Smooth muscle cell (in vitro differentiated cells): ENCODE measurements around the gene OSGEP. TPM values are rescaled to one million over a fixed set of nuclear protein-coding genes. Genes with fewer than 3 reads are reported as not detected.
A peak's percentile ranks its signal among the peaks of the same experiment; 100 is the strongest.

ENCODE experiments used
- DNase-seq: peaks from one replicate; lab custom pipeline; 2025; ENCODE audit not compliant: unreplicated experiment; lab: John Stamatoyannopoulos, UW
- H2AFZ ChIP-seq: fragments of 200-600 bp; sonication (generic); 2 replicates; pipeline ENCODE4 v1.6.0; 2016; ENCODE audit warnings: antibody characterized with exemption, low read depth, mild to moderate bottlenecking
- H3F3A ChIP-seq: fragments of 200-600 bp; sonication (generic); 2 replicates; pipeline ENCODE4 v1.6.0; 2017; ENCODE audit warnings: antibody characterized with exemption, low read depth
- H3K27ac ChIP-seq: fragments of 200-600 bp; sonication (generic); 2 replicates; pipeline ENCODE4 v1.5.1; 2016; ENCODE audit warnings: low read depth, mild to moderate bottlenecking
- H3K27me3 ChIP-seq: fragments of 200-600 bp; sonication (generic); 2 replicates; pipeline ENCODE4 v1.6.1; 2016; ENCODE audit warnings: low read depth, mild to moderate bottlenecking
- H3K36me3 ChIP-seq: fragments of 200-600 bp; sonication (generic); 2 replicates; pipeline ENCODE4 v1.5.1; 2016; ENCODE audit warnings: low read depth
- H3K4me1 ChIP-seq: fragments of 200-600 bp; sonication (generic); 2 replicates; pipeline ENCODE4 v1.5.1; 2016; ENCODE audit warnings: low read depth
- H3K4me2 ChIP-seq: fragments of 200-600 bp; sonication (generic); 2 replicates; pipeline ENCODE4 v1.6.0; 2016; ENCODE audit warnings: mild to moderate bottlenecking
- H3K4me3 ChIP-seq: fragments of 200-600 bp; sonication (generic); 2 replicates; pipeline ENCODE4 v1.5.1; 2016; ENCODE audit warnings: mild to moderate bottlenecking
- H3K79me2 ChIP-seq: fragments of 200-600 bp; sonication (generic); 2 replicates; pipeline ENCODE4 v1.6.0; 2016; ENCODE audit warnings: low read depth, mild to moderate bottlenecking
- H3K9ac ChIP-seq: fragments of 200-600 bp; sonication (generic); 2 replicates; pipeline ENCODE4 v1.6.0; 2016; ENCODE audit warnings: low read depth
- H3K9me3 ChIP-seq: fragments of 200-600 bp; sonication (generic); replicated peaks from 2 replicates; pipeline ENCODE4 v1.5.1; 2016; ENCODE audit warnings: low read depth
- H4K20me1 ChIP-seq: fragments of 200-600 bp; sonication (generic); 2 replicates; pipeline ENCODE4 v1.6.0; 2016; ENCODE audit warnings: low read depth
- WGBS: methylation state at CpG from one replicate; pipeline ENCODE4 v1.1.7; 2016; ENCODE audit warnings: low lambda C conversion rate; 5-methylcytosine and 5-hydroxymethylcytosine counted together
- polyA plus RNA-seq: library from polyadenylated mRNA; unstranded; fragments of >200 nt; fragmentation: Nextera tagmentation; extraction: Ambion mirVana; gene quantifications from 2 replicates; pipeline ENCODE4 v1.2.1, GENCODE V29; 2016
- total RNA-seq: library from RNA; depleted of rRNA; stranded (reverse); fragments of >200 nt; gene quantifications from 2 replicates; pipeline ENCODE4 v1.2.3, GENCODE V29; 2014
- TF ChIP-seq, protein P1 (sequence below): fragments of 200-600 bp; sonication (generic); IDR thresholded peaks from 2 replicates; pipeline ENCODE4 v1.5.1; 2017; ENCODE audit warnings: borderline replicate concordance, mild to moderate bottlenecking, antibody characterized with exemption; ENCODE audit not compliant: insufficient read depth, poor library complexity, severe bottlenecking

Gene OSGEP
- total and polyA plus RNA-seq, 2 experiments from 2014 or later, result 21.7 to 33.3 TPM

DNA sequence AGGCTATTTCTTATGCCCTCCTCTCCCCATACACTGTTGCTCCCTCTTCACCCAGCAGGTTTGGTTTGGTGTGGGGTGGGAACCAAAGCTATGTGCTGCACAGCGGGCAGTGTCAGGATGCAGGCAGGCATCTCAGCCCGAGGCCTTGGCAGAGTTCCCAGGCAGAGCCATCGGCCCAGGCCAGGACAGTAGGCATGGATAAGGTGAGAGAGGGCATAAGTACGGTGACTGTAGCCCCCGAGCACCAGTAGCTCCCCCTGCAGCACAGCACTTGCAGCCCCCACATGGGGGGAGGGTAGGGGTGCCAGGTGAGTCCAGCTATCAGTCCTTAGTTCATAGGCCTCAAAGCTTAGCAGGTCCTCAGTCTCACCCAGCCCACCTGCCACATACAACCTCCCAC, 25.8 kb downstream of the OSGEP start:
- H3K36me3 ChIP-seq, result no peaks in the 10 kb centered on the region
- no peaks in the 10 kb centered on the region for H3K9me3 ChIP-seq
- H3F3A ChIP-seq, result peaks cover 4% of the 10 kb centered on the region
- no peak overlapping the region for H3K27ac ChIP-seq
- H3K4me2 ChIP-seq, result no peak overlapping the region
- no peak overlapping the region for H3K9ac ChIP-seq
- H3K4me3 ChIP-seq, result no peak overlapping the region
- H3K4me1 ChIP-seq, result peaks cover 4% of the 10 kb centered on the region
- H2AFZ ChIP-seq, result no peak overlapping the region
- H3K27me3 ChIP-seq, result no peaks in the 10 kb centered on the region
- no peaks in the 10 kb centered on the region for H3K79me2 ChIP-seq
- no peaks in the 10 kb centered on the region for H4K20me1 ChIP-seq
- no peak for DNase-seq
- WGBS, result 79% methylated on average over 5 of the region's 5 CpGs
- TF ChIP-seq, protein P1, sequence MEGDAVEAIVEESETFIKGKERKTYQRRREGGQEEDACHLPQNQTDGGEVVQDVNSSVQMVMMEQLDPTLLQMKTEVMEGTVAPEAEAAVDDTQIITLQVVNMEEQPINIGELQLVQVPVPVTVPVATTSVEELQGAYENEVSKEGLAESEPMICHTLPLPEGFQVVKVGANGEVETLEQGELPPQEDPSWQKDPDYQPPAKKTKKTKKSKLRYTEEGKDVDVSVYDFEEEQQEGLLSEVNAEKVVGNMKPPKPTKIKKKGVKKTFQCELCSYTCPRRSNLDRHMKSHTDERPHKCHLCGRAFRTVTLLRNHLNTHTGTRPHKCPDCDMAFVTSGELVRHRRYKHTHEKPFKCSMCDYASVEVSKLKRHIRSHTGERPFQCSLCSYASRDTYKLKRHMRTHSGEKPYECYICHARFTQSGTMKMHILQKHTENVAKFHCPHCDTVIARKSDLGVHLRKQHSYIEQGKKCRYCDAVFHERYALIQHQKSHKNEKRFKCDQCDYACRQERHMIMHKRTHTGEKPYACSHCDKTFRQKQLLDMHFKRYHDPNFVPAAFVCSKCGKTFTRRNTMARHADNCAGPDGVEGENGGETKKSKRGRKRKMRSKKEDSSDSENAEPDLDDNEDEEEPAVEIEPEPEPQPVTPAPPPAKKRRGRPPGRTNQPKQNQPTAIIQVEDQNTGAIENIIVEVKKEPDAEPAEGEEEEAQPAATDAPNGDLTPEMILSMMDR, result no peak

- Histone ChIP-seq H3F3A (peaks cover 4% of the 10 kb centered on the region), H3K27me3 (no peaks in the 10 kb centered on the region), H2AFZ (peak overlapping the region; percentile 89), H3K9ac (no peak overlapping the region), H3K4me1 (peaks cover 4% of the 10 kb centered on the region), H3K79me2 (no peaks in the 10 kb centered on the region), H3K9me3 (no peaks in the 10 kb centered on the region), H3K4me2 (no peak overlapping the region), H3K36me3 (no peaks in the 10 kb centered on the region), H3K27ac (no peak overlapping the region), H4K20me1 (no peaks in the 10 kb centered on the region), H3K4me3 (no peak overlapping the region)
- TF ChIP-seq, protein P1, result no peak
- 87% methylated on average over 5 of the region's 5 CpGs for WGBS
- no peak for DNase-seq
Measured at GRCh38 chr14:20428010-20428365, 26.6 kb downstream of the OSGEP start.

- Histone ChIP-seq H3K4me2 (peak overlapping the region; percentile 77), H3K27ac (peak overlapping the region; percentile 60), H3K27me3 (no peaks in the 10 kb centered on the region), H4K20me1 (no peaks in the 10 kb centered on the region), H3K4me1 (peaks cover 4% of the 10 kb centered on the region), H3K36me3 (no peaks in the 10 kb centered on the region), H3K79me2 (no peaks in the 10 kb centered on the region), H3K9ac (peak overlapping the region; percentile 13), H3K4me3 (no peak overlapping the region), H3K9me3 (no peaks in the 10 kb centered on the region), H3F3A (peaks cover 4% of the 10 kb centered on the region), H2AFZ (peak overlapping the region; percentile 89)
- no peak for DNase-seq
- WGBS, result 66% methylated on average over 5 of the region's 5 CpGs
- TF ChIP-seq, protein P1, result no peak
Measured at GRCh38 chr14:20427231-20428009, 27.2 kb downstream of the OSGEP start.

DNA sequence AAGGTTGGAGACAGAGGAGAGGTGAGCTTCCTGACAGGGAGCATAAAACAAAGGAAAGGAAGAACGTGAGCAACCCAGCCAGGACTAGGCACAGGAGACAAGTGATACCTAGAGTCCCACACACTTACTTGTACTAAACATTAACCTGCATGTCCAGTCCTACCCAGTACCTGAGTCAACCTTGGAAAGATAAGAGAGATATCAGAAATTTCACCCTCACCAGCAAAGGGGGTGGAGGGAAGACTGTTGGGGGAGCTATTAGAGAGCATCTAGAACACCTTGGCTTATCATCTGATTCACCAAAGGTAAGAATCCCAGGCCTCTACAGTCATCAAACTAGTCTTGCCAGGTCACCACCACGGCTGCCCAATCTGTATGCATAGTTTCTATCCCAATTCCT, 29.8 kb downstream of the OSGEP start:
- no peak overlapping the region for H3K27ac ChIP-seq
- WGBS, result 55% methylated on average over 2 of the region's 2 CpGs
- H4K20me1 ChIP-seq, result no peaks in the 10 kb centered on the region
- H3F3A ChIP-seq, result peaks cover 4% of the 10 kb centered on the region
- peaks cover 4% of the 10 kb centered on the region for H3K4me1 ChIP-seq
- no peaks in the 10 kb centered on the region for H3K36me3 ChIP-seq
- no peak overlapping the region for H3K9ac ChIP-seq
- H3K4me2 ChIP-seq, result no peak overlapping the region
- no peaks in the 10 kb centered on the region for H3K79me2 ChIP-seq
- no peak overlapping the region for H3K4me3 ChIP-seq
- no peak overlapping the region for H2AFZ ChIP-seq
- DNase-seq, result no peak
- H3K9me3 ChIP-seq, result no peaks in the 10 kb centered on the region
- TF ChIP-seq, protein P1, result no peak
- H3K27me3 ChIP-seq, result no peaks in the 10 kb centered on the region
